Mucosa of stomach (tissue), 1 donor: Measurements from ENCODE around the gene ADD2.
"Not testable (repeated sequence)": the region's sequence is repeated elsewhere in the genome, so short reads cannot be mapped to it uniquely, and the experiment has no call there.

Experiments
- H3K27me3 ChIP-seq: one replicate; pipeline ENCODE4 v1.7.0; 2013; ENCODE audit warnings: mild to moderate bottlenecking, low read length; ENCODE audit not compliant: control insufficient read depth, insufficient read depth
- H3K36me3 ChIP-seq: one replicate; pipeline ENCODE4 v1.7.0; 2013; ENCODE audit warnings: low read length; ENCODE audit not compliant: control insufficient read depth, insufficient read depth
- H3K4me1 ChIP-seq: one replicate; pipeline ENCODE4 v1.7.0; 2013; ENCODE audit warnings: mild to moderate bottlenecking, low read length; ENCODE audit not compliant: control insufficient read depth, insufficient read depth
- H3K4me3 ChIP-seq: one replicate; pipeline ENCODE4 v1.7.0; 2013; ENCODE audit warnings: low read length
- H3K9ac ChIP-seq: one replicate; pipeline ENCODE4 v1.7.0; 2013; ENCODE audit warnings: mild to moderate bottlenecking, low read length, moderate library complexity
- H3K9me3 ChIP-seq: one replicate; pipeline ENCODE4 v1.7.0; 2013; ENCODE audit warnings: mild to moderate bottlenecking, low read length, moderate library complexity; ENCODE audit not compliant: control insufficient read depth
- donor health status: Pancreatic carcinoma.

ADD2 gene

DNA sequence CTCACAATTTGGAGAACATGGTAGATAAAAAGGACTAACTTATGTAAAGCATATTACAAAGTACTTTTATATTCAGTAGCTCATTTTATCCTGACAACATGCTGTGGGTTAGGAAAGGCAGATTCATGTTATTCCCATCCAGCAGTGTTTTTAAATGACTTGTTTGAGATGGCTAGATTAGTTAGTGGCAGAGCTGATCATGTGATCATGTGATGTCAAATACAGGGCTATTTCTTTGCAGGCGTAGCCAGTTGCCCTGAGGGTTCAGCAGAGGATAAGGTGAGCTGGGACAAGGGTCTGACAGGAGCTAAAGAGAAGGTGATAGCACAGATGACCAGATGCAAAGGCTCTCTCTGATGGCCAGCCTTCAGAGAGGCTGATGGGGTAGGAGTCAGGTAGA, 97.8 kb downstream of the ADD2 start:
- Histone ChIP-seq H3K4me1 (no peaks in the 10 kb centered on the region), H3K36me3 (no peaks in the 10 kb centered on the region), H3K9me3 (no peaks in the 10 kb centered on the region), H3K4me3 (no peak overlapping the region), H3K27me3 (no peaks in the 10 kb centered on the region), H3K9ac (no peak overlapping the region)

DNA sequence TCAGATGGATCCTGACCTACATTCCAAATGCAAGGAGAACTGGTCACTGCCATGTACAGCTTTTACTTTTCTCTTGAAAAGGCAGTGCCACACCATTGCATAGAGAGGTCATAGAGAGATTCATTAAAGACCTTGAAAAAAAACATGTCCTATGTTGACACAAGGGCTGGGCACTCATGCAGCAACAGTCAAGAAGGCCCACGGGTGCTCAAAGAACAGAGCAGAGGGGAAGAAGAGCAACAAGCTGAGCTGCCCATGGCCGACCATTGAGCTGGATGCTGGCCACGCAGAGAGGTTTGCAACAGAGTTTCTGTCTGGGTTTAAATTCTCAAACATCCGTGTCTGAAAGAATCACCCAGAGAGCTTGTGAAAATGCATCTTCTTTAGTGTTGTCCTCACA, 99.1 kb downstream of the ADD2 start:
- H3K4me3 ChIP-seq = no peak overlapping the region
- H3K36me3 ChIP-seq = no peaks in the 10 kb centered on the region
- H3K27me3 ChIP-seq = no peaks in the 10 kb centered on the region
- H3K9ac ChIP-seq = no peak overlapping the region
- H3K4me1 ChIP-seq = no peaks in the 10 kb centered on the region
- H3K9me3 ChIP-seq = no peaks in the 10 kb centered on the region

DNA sequence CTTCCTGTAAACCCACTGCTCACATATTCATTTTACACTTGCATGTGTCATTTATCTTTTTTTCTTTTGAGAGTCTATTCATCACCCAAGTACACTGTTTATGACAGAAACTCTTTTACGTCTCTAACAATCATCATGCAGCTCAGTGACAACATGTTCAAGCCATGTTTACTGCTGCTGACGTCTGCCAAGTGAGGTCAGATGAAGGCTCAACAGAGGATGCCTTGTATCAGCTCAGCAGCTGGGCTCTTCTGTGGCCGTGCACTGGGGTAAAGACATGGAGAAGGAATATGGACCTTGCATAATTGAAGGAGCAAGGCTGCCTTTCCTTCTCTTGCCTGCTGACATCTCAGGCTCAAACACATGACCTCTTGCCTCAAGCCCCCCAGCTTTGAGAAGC, 99.6 kb downstream of the ADD2 start:
- no peak overlapping the region for H3K4me3 ChIP-seq
- no peaks in the 10 kb centered on the region for H3K27me3 ChIP-seq
- no peak overlapping the region for H3K9ac ChIP-seq
- H3K36me3 ChIP-seq = no peaks in the 10 kb centered on the region
- no peaks in the 10 kb centered on the region for H3K4me1 ChIP-seq
- H3K9me3 ChIP-seq = no peaks in the 10 kb centered on the region

DNA sequence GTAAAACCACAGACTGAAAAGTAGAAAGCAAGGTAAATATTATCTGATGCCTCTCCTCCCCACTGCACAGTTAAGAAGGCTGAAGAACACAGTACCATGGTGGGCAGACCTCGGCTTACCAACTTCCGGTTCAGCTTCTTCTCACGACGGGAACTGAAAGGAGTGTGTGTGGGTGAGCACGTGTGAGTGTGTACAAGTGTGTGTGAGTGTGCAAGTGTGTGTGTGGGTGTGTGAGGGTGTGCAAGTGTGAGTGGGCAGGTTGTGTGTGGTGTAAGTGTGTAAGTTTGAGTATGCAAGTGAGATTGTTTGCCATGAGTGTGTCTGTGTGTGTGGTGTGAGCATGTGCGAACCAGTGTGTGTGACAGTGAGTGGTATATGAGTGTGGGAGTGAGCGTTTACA, 103.5 kb downstream of the ADD2 start:
- H3K36me3 ChIP-seq = no peaks in the 10 kb centered on the region
- H3K4me3 ChIP-seq = no peak overlapping the region
- H3K9ac ChIP-seq = no peak overlapping the region
- H3K4me1 ChIP-seq = no peaks in the 10 kb centered on the region
- H3K9me3 ChIP-seq = no peaks in the 10 kb centered on the region
- no peaks in the 10 kb centered on the region for H3K27me3 ChIP-seq

DNA sequence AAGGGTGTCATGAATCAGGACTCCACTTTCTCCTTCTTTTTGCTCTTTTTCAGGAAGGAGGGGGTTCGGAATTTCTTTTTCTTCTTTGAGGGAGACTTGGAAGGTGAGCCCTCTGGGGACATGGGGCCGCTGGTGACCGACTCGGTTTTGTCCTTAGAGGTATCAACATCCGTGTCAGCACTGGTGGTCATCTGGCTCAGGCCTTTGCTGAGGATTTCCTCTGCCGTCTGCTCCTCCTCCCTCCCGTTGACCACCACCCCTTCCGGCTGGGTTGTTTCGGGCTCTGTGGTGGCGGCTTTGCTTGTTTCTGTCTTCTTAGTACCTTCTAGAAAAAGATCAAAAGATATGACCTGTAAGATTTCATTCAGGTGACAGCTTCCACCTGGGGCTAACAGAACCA, 104.6 kb downstream of the ADD2 start:
- Histone ChIP-seq H3K4me3 (no peak overlapping the region), H3K27me3 (no peaks in the 10 kb centered on the region), H3K4me1 (no peaks in the 10 kb centered on the region), H3K36me3 (no peaks in the 10 kb centered on the region), H3K9ac (no peak overlapping the region), H3K9me3 (no peaks in the 10 kb centered on the region)

DNA sequence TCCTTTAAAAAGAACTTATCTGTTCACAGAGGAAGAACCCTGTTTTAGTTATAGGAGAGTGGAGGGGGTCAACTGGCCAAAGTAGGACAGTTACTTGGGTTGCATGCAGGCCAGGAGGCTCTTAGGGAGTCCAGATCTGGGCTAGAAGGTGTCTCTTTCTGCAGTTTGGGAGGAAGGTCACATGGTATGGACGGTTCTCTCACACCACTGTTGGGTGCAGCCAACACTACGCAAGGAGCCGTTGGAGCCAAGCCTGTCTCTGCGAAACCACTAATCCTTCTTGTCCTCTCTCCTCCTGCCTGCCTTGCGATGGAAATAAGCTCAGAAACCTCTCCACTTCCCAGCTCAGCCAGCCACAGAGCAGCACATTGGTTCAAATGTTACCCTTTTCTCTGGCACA, 108.4 kb downstream of the ADD2 start:
- Histone ChIP-seq H3K9me3 (no peaks in the 10 kb centered on the region), H3K9ac (no peak overlapping the region), H3K27me3 (peaks cover 4% of the 10 kb centered on the region), H3K36me3 (no peaks in the 10 kb centered on the region), H3K4me3 (no peak overlapping the region), H3K4me1 (no peaks in the 10 kb centered on the region)

DNA sequence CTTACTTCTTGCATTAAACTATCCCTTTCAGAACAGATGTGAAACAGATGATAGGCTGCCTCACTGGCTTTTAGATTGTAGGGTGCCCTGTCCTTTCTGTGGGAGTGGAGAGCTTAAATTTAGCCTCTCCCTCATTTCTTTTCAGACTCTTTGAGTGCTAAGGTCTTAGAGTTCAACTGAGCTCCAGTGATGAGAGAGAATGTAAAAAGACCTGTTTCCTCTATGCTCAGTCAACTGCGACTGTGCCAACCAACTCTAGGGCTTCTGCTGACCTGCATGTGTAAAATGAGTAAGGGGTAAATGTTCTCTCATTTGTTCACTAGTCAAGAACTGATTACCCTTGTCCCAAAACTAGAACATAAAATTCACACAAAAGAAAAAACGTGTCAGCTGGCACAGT, 109.5 kb downstream of the ADD2 start:
- no peak overlapping the region for H3K4me3 ChIP-seq
- H3K9me3 ChIP-seq = no peaks in the 10 kb centered on the region
- H3K36me3 ChIP-seq = no peaks in the 10 kb centered on the region
- H3K9ac ChIP-seq = no peak overlapping the region
- no peaks in the 10 kb centered on the region for H3K4me1 ChIP-seq
- peaks cover 4% of the 10 kb centered on the region for H3K27me3 ChIP-seq

DNA sequence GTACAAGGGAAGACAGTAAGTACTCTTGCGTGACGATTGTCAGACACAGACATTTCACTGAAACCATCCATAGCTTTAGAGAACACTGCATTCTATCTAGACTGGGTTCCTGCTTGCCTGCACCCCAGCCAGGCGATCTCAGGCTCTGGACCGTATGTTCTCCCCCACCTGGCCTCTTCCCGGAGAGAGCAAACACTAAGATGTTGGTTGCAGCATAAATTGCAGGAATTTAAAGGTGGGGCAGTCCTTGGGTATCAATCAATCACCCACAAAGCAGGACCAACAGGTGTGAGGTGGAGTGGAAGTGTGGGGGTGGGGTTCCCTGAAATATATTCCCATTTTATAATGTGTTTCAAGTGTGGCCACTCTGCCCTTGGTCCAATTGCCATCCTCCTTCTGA, 110.8 kb downstream of the ADD2 start:
- H3K9me3 ChIP-seq = no peaks in the 10 kb centered on the region
- H3K27me3 ChIP-seq = peaks cover 4% of the 10 kb centered on the region
- H3K4me3 ChIP-seq = no peak overlapping the region
- H3K9ac ChIP-seq = no peak overlapping the region
- no peaks in the 10 kb centered on the region for H3K36me3 ChIP-seq
- no peaks in the 10 kb centered on the region for H3K4me1 ChIP-seq

DNA sequence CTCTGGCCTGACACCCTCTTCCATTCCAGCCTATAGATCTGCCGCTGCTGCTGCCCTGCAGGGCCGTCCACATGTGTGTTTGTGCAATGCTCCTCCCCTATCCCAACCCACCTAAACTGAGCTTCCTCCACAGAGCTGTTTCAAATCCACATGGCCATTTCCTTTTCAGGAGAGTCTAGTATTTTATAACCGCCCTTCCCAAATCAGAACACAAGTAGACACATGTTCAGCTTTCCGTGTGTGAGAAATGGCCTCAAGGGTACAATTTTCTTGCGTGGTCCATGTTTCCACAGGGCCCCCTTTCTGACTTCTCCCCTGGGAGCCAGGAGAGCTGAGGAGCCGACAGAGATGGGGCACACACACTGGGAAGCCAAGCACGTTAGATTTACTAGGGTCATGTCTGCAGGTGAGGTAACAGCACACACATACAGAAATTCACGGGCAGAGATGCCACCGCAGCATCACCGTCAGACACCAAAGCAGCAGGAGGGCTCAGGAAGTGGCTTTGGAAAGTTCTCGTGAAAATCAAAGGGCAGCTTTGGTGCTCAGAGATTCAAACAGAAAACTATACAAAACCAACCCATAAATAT, 111.5 kb downstream of the ADD2 start:
- no peak overlapping the region for H3K9ac ChIP-seq
- H3K4me1 ChIP-seq = no peaks in the 10 kb centered on the region
- H3K4me3 ChIP-seq = no peak overlapping the region
- no peaks in the 10 kb centered on the region for H3K9me3 ChIP-seq
- H3K27me3 ChIP-seq = peaks cover 4% of the 10 kb centered on the region
- H3K36me3 ChIP-seq = no peaks in the 10 kb centered on the region

DNA sequence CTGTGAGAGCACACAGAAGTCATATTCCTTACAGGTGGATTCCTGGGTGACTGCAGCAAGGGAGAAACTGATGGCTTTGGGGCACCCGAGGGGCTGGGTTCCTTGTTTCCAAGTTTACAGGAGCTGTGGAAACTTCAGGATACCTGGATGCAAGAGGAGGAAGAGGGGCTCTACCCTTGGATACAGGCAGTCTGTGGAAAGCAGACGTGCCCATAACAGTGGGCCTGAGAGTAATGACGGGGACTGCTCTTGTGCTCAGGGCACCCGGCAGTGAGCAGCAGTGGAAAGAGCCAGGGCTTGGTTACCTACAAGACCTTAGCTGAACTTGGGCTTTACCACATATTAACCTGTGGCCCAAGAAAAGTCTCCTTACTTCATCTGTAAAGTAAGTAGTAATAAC, 112.2 kb downstream of the ADD2 start:
- Histone ChIP-seq H3K4me3 (no peak overlapping the region), H3K9me3 (no peaks in the 10 kb centered on the region), H3K27me3 (peaks cover 4% of the 10 kb centered on the region), H3K4me1 (no peaks in the 10 kb centered on the region), H3K36me3 (no peaks in the 10 kb centered on the region), H3K9ac (no peak overlapping the region)

DNA sequence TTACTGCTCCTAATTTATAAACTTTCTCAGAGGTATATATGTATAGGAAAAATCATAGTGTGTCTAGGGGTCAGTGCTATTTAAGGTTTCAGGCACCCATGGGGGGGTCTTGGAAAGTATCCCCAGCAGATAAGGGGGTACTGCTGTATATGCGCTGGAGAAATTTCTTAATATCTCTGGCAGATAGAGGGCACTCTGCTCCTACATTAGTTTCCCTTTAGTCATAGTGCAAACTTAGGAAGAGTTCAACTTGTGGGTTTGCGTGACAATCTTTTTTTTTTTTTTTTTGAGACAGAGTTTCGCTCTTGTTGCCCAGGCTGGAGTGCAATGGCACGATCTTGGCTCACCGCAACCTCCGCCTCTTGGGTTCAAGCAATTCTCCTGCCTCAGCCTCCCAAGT, 112.8 kb downstream of the ADD2 start:
- H3K4me3 ChIP-seq, H3K9me3 ChIP-seq, H3K4me1 ChIP-seq, H3K36me3 ChIP-seq, H3K27me3 ChIP-seq, H3K9ac ChIP-seq: not testable (repeated sequence)

DNA sequence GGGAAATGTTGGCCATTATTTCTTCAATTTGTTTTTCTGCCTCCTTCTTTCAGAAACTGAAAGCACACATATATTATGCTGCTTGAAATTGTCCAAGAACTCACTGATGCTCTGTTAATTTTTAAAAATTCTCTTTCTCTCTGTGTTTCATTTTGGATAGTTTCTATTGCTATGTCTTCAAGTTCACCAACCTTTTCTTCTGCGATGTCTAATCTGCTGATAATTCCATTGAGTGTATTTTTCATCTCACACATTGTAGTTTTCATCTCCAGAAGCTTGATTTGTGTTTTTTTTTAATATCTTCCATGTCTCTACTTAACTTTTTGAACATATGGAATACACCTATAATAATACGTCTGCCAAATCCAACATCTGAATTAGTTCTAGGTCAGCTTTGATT, 116.3 kb downstream of the ADD2 start:
- peaks cover 4% of the 10 kb centered on the region for H3K27me3 ChIP-seq
- H3K9me3 ChIP-seq = no peaks in the 10 kb centered on the region
- H3K36me3 ChIP-seq = no peaks in the 10 kb centered on the region
- H3K4me1 ChIP-seq = no peaks in the 10 kb centered on the region
- H3K9ac ChIP-seq = no peak overlapping the region
- no peak overlapping the region for H3K4me3 ChIP-seq

DNA sequence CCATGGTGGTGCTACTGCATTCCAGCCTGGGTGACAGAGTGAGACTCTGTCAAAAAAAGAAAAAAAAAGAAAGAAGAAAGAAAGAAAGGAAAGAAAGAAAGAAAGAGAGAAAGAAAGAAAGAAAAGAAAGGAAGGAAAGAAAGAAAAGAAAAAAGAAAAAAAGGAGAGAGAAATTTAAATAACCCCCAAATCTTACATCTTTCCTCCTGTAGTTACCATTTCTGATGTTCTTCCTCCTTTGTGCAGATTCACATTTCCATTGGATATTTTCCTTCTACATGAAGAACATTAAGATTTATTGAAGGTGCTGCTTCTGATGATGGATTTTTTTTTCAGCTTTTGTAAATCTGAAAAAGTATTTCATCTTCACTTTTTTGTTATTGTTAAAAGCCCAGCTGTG, 117.0 kb downstream of the ADD2 start:
- no peak overlapping the region for H3K4me3 ChIP-seq
- no peaks in the 10 kb centered on the region for H3K4me1 ChIP-seq
- H3K27me3 ChIP-seq = peaks cover 4% of the 10 kb centered on the region
- no peaks in the 10 kb centered on the region for H3K9me3 ChIP-seq
- H3K36me3 ChIP-seq = no peaks in the 10 kb centered on the region
- no peak overlapping the region for H3K9ac ChIP-seq
